Transverse colon (tissue), 4 donors: ENCODE measurements around the gene MICB.

Source experiments
- CTCF ChIP-seq, 5 experiments: fragments of 200-600 bp in 3 of 5; fragments of 450-650 bp in 2 of 5; sonication (generic) in 3 of 5; IDR thresholded peaks; 1 replicate in 2 of 5; 2 replicates in 3 of 5; pipeline ENCODE4 v1.5.1; 2016 to 2017; ENCODE audit warnings: antibody characterized with exemption in 5 of 5, inconsistent platforms in 3 of 5, mild to moderate bottlenecking in 2 of 5, moderate library complexity in 1 of 5
- POLR2AphosphoS5 ChIP-seq, 3 donors: sonication (generic); formaldehyde crosslinking; IDR thresholded peaks; one replicate each; pipeline ENCODE4 v1.6.1; 2016; ENCODE audit warnings: antibody characterized with exemption in 3 of 3

- no peak for TF ChIP-seq CTCF (IDR thresholded peaks at IDR 0.05)
- TF ChIP-seq POLR2AphosphoS5 (IDR thresholded peaks at IDR 0.05): peak; percentile 91 to 97 (median 96)
Observed at GRCh38 chr6:31462964-31463870, 34.7 kb upstream of the MICB start.
